ENCODE results near the gene KRTAP21-1. TPM values are rescaled to one million over a fixed set of nuclear protein-coding genes. Genes with fewer than 3 reads are reported as not detected.
"Not testable (repeated sequence)": the region's sequence is repeated elsewhere in the genome, so short reads cannot be mapped to it uniquely, and the experiment has no call there.

The KRTAP21-1 gene
- not detected for polyA plus RNA-seq

DNA sequence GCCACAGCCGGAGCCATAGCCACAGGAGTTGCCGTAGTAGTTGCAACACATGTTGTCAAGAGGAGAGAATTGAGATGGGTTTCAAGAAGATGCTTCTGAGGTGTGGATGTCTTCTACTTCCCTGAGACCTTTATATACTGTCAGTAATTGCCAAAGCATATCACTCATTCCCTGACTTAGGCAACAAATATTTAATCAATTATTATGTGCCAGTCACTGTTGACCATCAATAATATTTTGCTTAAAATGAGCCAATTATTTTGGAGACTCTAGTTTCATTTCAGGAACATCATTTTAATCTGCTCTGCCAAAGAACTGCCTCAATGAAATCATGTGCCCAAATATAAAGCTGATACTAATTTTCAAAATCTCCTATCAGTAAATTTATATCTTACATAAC lies at the start of gene KRTAP21-1:
Gene KRTAP21-1 (minus strand): TSS at position 101 of the 400 bp plus-strand sequence. CDS start 50 bp downstream, at position 51.
- not testable (repeated sequence) for H3K4me1 Mint-ChIP-seq, H3K36me3 Mint-ChIP-seq, H3K4me3 Mint-ChIP-seq, H3K27ac Mint-ChIP-seq, H3K27me3 Mint-ChIP-seq
- peaks cover 2 to 11% (median 8%) of the 10 kb centered on the region in 3 donors for H3K9me3 Mint-ChIP-seq

GRCh38 chr21:30800605-30801004 lies 45.4 kb upstream of the KRTAP21-1 start:
- peaks cover 0 to 7% (median 2%) of the 10 kb centered on the region in 3 donors for H3K9me3 Mint-ChIP-seq
- H3K4me1 Mint-ChIP-seq, result no peaks in the 10 kb centered on the region
- H3K4me3 Mint-ChIP-seq, result no peak overlapping the region
- no peak overlapping the region for H3K27ac Mint-ChIP-seq
- H3K36me3 Mint-ChIP-seq, result no peaks in the 10 kb centered on the region
- no peaks in the 10 kb centered on the region for H3K27me3 Mint-ChIP-seq

- no peaks in the 10 kb centered on the region for H3K4me1 Mint-ChIP-seq
- H3K27ac Mint-ChIP-seq, result no peak overlapping the region
- no peaks in the 10 kb centered on the region for H3K27me3 Mint-ChIP-seq
- H3K4me3 Mint-ChIP-seq, result no peak overlapping the region
- H3K36me3 Mint-ChIP-seq, result no peaks in the 10 kb centered on the region
- peaks cover 0 to 3% (median 2%) of the 10 kb centered on the region in 3 donors for H3K9me3 Mint-ChIP-seq
Measured at GRCh38 chr21:30793581-30794314, 38.5 kb upstream of the KRTAP21-1 start.

DNA sequence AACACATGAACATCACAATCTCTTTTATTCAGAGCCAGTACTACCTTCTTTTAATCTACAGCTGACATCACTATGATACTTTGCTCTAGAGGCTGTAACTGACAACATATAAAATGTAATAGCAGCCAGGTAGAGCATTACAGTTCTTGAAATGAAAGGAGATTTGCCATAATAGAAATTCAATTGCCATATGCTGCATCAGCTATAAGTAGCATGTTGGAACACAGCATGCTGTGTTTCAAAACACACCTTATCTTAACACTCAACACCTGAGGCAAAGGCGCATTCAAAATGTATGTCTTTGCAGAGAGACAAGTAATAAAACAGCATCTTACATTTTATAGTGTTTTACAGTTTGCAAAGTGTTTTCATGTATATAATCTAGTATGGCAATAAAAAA lies 24.0 kb upstream of the KRTAP21-1 start:
- Mint-ChIP-seq H3K4me3 (no peak overlapping the region), H3K9me3 (peaks cover 0 to 7% (median 2%) of the 10 kb centered on the region in 3 donors), H3K27ac (no peak overlapping the region), H3K4me1 (no peaks in the 10 kb centered on the region), H3K27me3 (no peaks in the 10 kb centered on the region), H3K36me3 (peaks cover 2% of the 10 kb centered on the region)

DNA sequence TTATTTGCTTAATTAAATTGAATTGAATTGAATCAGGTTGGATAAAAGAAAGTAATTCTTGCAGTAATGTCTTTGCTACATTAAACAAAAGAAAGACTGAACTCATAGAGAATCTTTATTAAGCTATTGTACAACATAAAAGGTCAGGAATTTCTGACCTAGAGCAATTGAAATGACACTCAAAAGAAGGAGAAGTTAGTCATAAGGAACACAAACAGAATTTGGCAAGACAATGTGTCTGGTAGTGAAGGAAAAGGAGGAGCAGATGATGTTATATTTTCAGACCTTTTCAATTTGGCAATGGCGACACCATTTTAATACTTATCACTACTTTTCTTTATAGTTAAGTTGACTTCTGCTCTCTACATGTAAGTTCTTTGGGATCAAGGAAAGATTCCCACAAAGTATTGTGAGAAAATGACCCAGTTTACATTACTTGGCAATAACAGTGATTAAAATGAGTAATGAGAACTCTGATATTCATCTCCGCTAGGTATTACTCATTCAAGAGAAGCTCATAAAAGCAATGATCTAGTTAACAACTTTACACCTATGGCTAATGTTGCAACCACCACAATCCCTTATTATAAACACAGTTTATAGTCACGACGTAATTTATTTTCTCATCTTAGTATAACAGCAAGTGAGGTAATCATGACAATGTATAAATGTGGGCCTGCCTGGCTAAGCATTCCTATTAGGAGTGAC lies 14.7 kb upstream of the KRTAP21-1 start:
- peaks cover 4 to 8% (median 5%) of the 10 kb centered on the region in 3 donors for H3K9me3 Mint-ChIP-seq
- no peaks in the 10 kb centered on the region for H3K4me1 Mint-ChIP-seq
- no peak overlapping the region for H3K27ac Mint-ChIP-seq
- peaks cover 2% of the 10 kb centered on the region for H3K27me3 Mint-ChIP-seq
- H3K36me3 Mint-ChIP-seq, result no peaks in the 10 kb centered on the region
- H3K4me3 Mint-ChIP-seq, result no peak overlapping the region

DNA sequence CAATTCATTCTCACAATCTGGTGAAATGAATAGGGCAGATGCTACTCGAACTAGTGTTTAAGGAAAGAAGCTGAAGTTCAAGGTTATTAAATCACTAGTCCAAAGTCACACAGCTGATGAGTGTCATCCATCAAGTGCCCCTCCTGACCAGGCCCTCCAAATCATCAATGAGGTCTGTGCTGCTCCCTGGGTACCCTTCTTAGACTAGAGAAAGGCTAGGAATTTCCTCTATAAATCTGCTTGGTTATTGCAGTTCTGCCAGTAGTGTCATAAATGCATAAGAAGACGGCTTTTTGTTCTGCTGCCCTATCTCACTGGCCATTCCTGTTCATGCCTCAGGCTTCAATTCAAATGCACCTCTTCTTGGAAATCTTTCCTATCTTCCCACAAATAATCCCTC lies 5.5 kb upstream of the KRTAP21-1 start:
- Mint-ChIP-seq H3K4me1 (no peaks in the 10 kb centered on the region), H3K27ac (no peak overlapping the region), H3K9me3 (peaks cover 3 to 6% (median 3%) of the 10 kb centered on the region in 3 donors), H3K27me3 (no peaks in the 10 kb centered on the region), H3K36me3 (no peaks in the 10 kb centered on the region), H3K4me3 (no peak overlapping the region)

DNA sequence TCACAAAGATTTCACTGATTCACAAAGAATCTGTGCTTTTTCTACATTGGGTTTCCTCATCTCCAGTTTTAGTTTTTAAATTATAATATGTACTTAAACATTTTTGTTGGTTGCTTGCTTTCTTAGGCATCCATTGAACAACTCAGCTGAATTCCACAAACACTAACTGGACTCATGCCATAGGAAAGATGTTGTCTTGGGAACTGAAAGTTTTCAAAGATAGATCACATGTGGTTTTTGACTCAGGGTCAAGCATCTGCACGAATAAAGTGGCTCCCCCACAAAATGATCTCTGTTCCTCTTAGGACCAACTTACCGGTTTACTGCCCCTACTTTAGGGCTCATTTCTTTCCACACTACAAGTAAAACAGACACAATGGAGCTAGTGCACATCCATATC lies 3.1 kb upstream of the KRTAP21-1 start:
- H3K4me3 Mint-ChIP-seq, result no peak overlapping the region
- H3K27ac Mint-ChIP-seq, result no peak overlapping the region
- H3K9me3 Mint-ChIP-seq, result peaks cover 2 to 6% (median 3%) of the 10 kb centered on the region in 3 donors
- H3K4me1 Mint-ChIP-seq, result no peaks in the 10 kb centered on the region
- H3K36me3 Mint-ChIP-seq, result no peaks in the 10 kb centered on the region
- H3K27me3 Mint-ChIP-seq, result no peaks in the 10 kb centered on the region

- Mint-ChIP-seq H3K4me1 (no peaks in the 10 kb centered on the region), H3K36me3 (no peaks in the 10 kb centered on the region), H3K27me3 (no peaks in the 10 kb centered on the region), H3K27ac (no peak within 1 kb of the TSS), H3K4me3 (no peak within 1 kb of the TSS), H3K9me3 (peaks cover 0 to 11% (median 6%) of the 10 kb centered on the region in 3 donors)
Measured at GRCh38 chr21:30747159-30747558, 8.1 kb downstream of the KRTAP21-1 start, which contains the start of gene KRTAP21-2. Gene KRTAP21-2, minus strand, starts transcription at chr21:30747259. Its CDS starts 57 bp downstream, at chr21:30747202.

- H3K36me3 Mint-ChIP-seq, result no peaks in the 10 kb centered on the region
- H3K9me3 Mint-ChIP-seq, result peaks cover 2 to 4% (median 2%) of the 10 kb centered on the region in 3 donors
- no peak overlapping the region for H3K4me3 Mint-ChIP-seq
- peaks cover 0 to 2% (median 0%) of the 10 kb centered on the region in 3 donors for H3K4me1 Mint-ChIP-seq
- no peaks in the 10 kb centered on the region for H3K27me3 Mint-ChIP-seq
- no peak overlapping the region for H3K27ac Mint-ChIP-seq
Measured at GRCh38 chr21:30740462-30740861, 14.8 kb downstream of the KRTAP21-1 start.

- no peaks in the 10 kb centered on the region for H3K36me3 Mint-ChIP-seq
Measured at GRCh38 chr21:30733026-30733425, 22.2 kb downstream of the KRTAP21-1 start.

GRCh38 chr21:30726726-30727125 lies 28.5 kb downstream of the KRTAP21-1 start:
- Mint-ChIP-seq H3K27me3 (no peaks in the 10 kb centered on the region), H3K36me3 (no peaks in the 10 kb centered on the region), H3K4me3 (no peak overlapping the region), H3K4me1 (no peaks in the 10 kb centered on the region), H3K9me3 (peaks cover 0 to 11% (median 0%) of the 10 kb centered on the region in 3 donors), H3K27ac (no peak overlapping the region)

More at GRCh38 chr21:30733026-30733425, 22.2 kb downstream of the KRTAP21-1 start:
- H3K9me3 Mint-ChIP-seq, result peaks cover 0 to 4% (median 3%) of the 10 kb centered on the region in 3 donors
- H3K4me1 Mint-ChIP-seq, result no peaks in the 10 kb centered on the region
- no peaks in the 10 kb centered on the region for H3K27me3 Mint-ChIP-seq
- no peak overlapping the region for H3K27ac Mint-ChIP-seq
- H3K4me3 Mint-ChIP-seq, result no peak overlapping the region

DNA sequence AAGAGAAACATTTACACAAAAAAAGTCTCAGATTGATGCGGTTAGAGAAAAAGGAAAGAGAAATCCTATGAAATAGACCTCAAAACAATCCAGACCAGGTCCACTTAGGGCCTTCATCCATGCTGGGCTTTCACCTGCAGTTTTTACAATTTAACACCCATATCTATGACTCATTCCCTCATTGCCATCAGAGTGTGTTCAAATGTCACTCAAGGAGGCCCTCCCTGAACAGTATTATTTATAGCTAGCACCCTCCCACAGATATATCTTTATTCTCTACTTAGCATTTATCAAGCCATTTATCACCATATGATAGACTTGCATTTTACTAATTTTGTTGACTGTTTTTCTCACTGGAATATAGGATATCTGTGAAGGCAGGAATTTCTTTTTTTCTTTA lies 35.8 kb downstream of the KRTAP21-1 start:
- Mint-ChIP-seq H3K9me3 (peaks cover 0 to 10% (median 5%) of the 10 kb centered on the region in 3 donors), H3K36me3 (no peaks in the 10 kb centered on the region), H3K4me1 (no peaks in the 10 kb centered on the region), H3K27ac (no peak overlapping the region), H3K27me3 (no peaks in the 10 kb centered on the region), H3K4me3 (no peak overlapping the region)

- no peaks in the 10 kb centered on the region for H3K27me3 Mint-ChIP-seq
- H3K4me3 Mint-ChIP-seq, result no peak within 1 kb of the TSS
- peaks cover 0 to 10% (median 7%) of the 10 kb centered on the region in 3 donors for H3K9me3 Mint-ChIP-seq
- H3K36me3 Mint-ChIP-seq, result no peaks in the 10 kb centered on the region
- H3K4me1 Mint-ChIP-seq, result no peaks in the 10 kb centered on the region
- H3K27ac Mint-ChIP-seq, result no peak within 1 kb of the TSS
Measured at GRCh38 chr21:30718239-30718909, 36.9 kb downstream of the KRTAP21-1 start, which contains the start of gene KRTAP21-3. Gene KRTAP21-3, minus strand, starts transcription at chr21:30718777. Its CDS starts 18 bp downstream, at chr21:30718759.

DNA sequence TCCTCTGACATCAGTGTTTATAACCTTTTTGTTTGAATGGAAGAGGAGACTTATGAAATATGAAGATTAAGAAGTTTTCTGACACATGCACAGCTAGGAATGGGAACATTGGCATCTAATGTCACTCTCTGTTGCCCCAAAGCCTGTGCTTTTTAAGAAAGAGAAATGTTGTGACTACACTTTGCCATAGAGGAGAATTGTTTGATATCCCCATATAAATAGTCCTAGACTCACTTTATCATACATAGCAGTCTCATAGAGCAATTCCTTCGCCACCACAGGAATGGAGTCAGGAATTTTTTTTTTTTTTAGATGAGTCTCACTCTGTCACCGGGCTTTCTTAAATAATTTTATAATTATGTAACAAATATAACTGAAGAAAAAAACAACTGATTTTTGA lies 38.1 kb downstream of the KRTAP21-1 start:
- H3K27me3 Mint-ChIP-seq, result no peaks in the 10 kb centered on the region
- H3K4me1 Mint-ChIP-seq, result no peaks in the 10 kb centered on the region
- no peaks in the 10 kb centered on the region for H3K36me3 Mint-ChIP-seq
- H3K9me3 Mint-ChIP-seq, result peaks cover 0 to 7% (median 6%) of the 10 kb centered on the region in 3 donors
- H3K4me3 Mint-ChIP-seq, result no peak overlapping the region
- no peak overlapping the region for H3K27ac Mint-ChIP-seq

DNA sequence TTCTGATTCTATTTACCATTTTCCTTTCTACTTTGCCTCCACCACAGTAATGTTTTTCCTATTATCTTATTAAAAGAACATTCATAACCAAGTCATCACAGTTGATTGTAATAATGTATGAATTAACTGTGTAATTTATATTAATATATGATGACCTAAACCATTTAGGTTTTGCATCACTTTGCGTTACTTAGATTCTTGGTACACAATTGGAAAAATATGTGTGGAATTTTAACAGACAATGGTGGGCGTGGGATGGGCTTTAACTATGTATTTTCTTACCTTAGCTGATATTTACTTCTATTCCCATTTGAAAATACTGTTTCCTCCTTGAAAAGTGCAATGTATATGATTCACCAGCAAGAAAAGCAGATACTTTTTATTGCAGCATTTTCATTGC lies 40.3 kb downstream of the KRTAP21-1 start:
- Mint-ChIP-seq H3K4me1 (no peaks in the 10 kb centered on the region), H3K27me3 (no peaks in the 10 kb centered on the region), H3K4me3 (no peak overlapping the region), H3K27ac (no peak overlapping the region), H3K36me3 (no peaks in the 10 kb centered on the region), H3K9me3 (peaks cover 0 to 7% (median 6%) of the 10 kb centered on the region in 3 donors)
